Loucy (cell line): Measurements from ENCODE around the gene DOCK9.

Experiments used
- H2AFZ ChIP-seq: fragments of 200-600 bp; sonication (generic); 2 replicates; pipeline ENCODE4 v1.6.0; 2016; ENCODE audit warnings: antibody characterized with exemption, mild to moderate bottlenecking, low read length, moderate library complexity
- H3F3A ChIP-seq: fragments of 200-600 bp; 2 replicates; pipeline ENCODE4 v1.6.0; 2016; ENCODE audit warnings: antibody characterized with exemption, low read depth, mild to moderate bottlenecking
- H3K27me3 ChIP-seq: fragments of 200-600 bp; sonication (generic); 2 replicates; pipeline ENCODE4 v1.6.1; 2014; ENCODE audit warnings: low read length, mild to moderate bottlenecking; ENCODE audit not compliant: insufficient read depth, poor library complexity, severe bottlenecking
- H3K36me3 ChIP-seq: fragments of 200-600 bp; sonication (generic); 2 replicates; pipeline ENCODE4 v1.6.1; 2016; ENCODE audit warnings: low read length; ENCODE audit not compliant: insufficient read depth
- H3K4me1 ChIP-seq: fragments of 200-600 bp; sonication (generic); 2 replicates; pipeline ENCODE4 v1.5.1; 2014; ENCODE audit warnings: low read length, mild to moderate bottlenecking; ENCODE audit not compliant: insufficient read depth, poor library complexity, severe bottlenecking
- H3K4me2 ChIP-seq: fragments of 200-600 bp; sonication (generic); 2 replicates; pipeline ENCODE4 v1.6.0; 2014; ENCODE audit warnings: antibody characterized with exemption, low read length, low read depth, mild to moderate bottlenecking; ENCODE audit not compliant: poor library complexity, severe bottlenecking
- H3K4me3 ChIP-seq: fragments of 200-600 bp; sonication (generic); 2 replicates; pipeline ENCODE4 v1.5.1; 2014; ENCODE audit warnings: low read length, mild to moderate bottlenecking, mixed read lengths; ENCODE audit not compliant: poor library complexity, severe bottlenecking
- H3K79me2 ChIP-seq: fragments of 200-600 bp; sonication (generic); 2 replicates; pipeline ENCODE4 v1.6.1; 2014; ENCODE audit warnings: low read length; ENCODE audit not compliant: insufficient read depth
- H3K9ac ChIP-seq: fragments of 200-600 bp; sonication (generic); 2 replicates; pipeline ENCODE4 v1.6.0; 2014; ENCODE audit warnings: mild to moderate bottlenecking, low read depth, low read length, moderate library complexity; ENCODE audit not compliant: poor library complexity, severe bottlenecking
- H3K9me2 ChIP-seq: fragments of 200-600 bp; sonication (generic); replicated peaks from 2 replicates; pipeline ENCODE4 v1.6.1; 2016; ENCODE audit warnings: low read depth, low read length, mixed read lengths
- H3K9me3 ChIP-seq: fragments of 200-600 bp; sonication (generic); 2 replicates; pipeline ENCODE4 v1.6.1; 2014; ENCODE audit warnings: mild to moderate bottlenecking, antibody characterized with exemption, low read length, low read depth; ENCODE audit not compliant: insufficient read depth
- H4K20me1 ChIP-seq: fragments of 200-600 bp; sonication (generic); 2 replicates; pipeline ENCODE4 v1.6.0; 2014; ENCODE audit warnings: antibody characterized with exemption, low read length, mild to moderate bottlenecking; ENCODE audit not compliant: insufficient read depth, poor library complexity, severe bottlenecking
- EZH2phosphoT487 ChIP-seq: fragments of 200-600 bp; IDR thresholded peaks from 2 replicates; pipeline ENCODE4 v1.6.1; 2018; ENCODE audit warnings: antibody characterized with exemption, mild to moderate bottlenecking, moderate library complexity, borderline replicate concordance
- TF ChIP-seq, protein P1 (sequence below): fragments of 200-600 bp; sonication (generic); conservative IDR thresholded peaks from 2 replicates; pipeline ENCODE4 v1.5.1; 2014; ENCODE audit warnings: mild to moderate bottlenecking, antibody characterized with exemption, low read length

The DOCK9 gene

DNA sequence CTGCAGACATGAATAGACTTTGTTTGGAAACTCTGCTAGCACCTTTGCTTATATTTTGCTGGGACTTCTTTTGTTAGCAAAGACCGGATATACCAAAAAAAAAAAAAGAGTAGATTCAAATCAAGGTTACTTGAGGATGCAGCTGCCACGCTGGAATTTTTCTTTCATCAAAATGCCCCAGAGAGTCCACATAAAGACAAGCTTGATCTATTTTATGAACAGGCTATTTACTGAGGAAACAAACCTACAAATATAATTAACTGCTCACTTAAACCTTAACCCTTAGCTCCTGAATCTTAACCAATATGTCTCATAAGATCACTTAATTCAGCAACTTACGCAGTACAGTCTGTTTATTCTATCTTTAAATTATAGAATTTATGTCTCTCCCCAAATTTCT lies 27.1 kb upstream of the DOCK9 start:
- H3K4me1 ChIP-seq: peaks cover 22% of the 10 kb centered on the region
- no peak overlapping the region for H3K4me3 ChIP-seq
- no peaks in the 10 kb centered on the region for H3F3A ChIP-seq
- H2AFZ ChIP-seq: no peak overlapping the region
- H3K9ac ChIP-seq: no peak overlapping the region
- no peaks in the 10 kb centered on the region for H3K79me2 ChIP-seq
- no peaks in the 10 kb centered on the region for H3K9me2 ChIP-seq
- TF ChIP-seq, protein P1, sequence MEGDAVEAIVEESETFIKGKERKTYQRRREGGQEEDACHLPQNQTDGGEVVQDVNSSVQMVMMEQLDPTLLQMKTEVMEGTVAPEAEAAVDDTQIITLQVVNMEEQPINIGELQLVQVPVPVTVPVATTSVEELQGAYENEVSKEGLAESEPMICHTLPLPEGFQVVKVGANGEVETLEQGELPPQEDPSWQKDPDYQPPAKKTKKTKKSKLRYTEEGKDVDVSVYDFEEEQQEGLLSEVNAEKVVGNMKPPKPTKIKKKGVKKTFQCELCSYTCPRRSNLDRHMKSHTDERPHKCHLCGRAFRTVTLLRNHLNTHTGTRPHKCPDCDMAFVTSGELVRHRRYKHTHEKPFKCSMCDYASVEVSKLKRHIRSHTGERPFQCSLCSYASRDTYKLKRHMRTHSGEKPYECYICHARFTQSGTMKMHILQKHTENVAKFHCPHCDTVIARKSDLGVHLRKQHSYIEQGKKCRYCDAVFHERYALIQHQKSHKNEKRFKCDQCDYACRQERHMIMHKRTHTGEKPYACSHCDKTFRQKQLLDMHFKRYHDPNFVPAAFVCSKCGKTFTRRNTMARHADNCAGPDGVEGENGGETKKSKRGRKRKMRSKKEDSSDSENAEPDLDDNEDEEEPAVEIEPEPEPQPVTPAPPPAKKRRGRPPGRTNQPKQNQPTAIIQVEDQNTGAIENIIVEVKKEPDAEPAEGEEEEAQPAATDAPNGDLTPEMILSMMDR: no peak
- no peak for TF ChIP-seq EZH2phosphoT487
- no peaks in the 10 kb centered on the region for H3K36me3 ChIP-seq
- no peak overlapping the region for H3K4me2 ChIP-seq
- no peaks in the 10 kb centered on the region for H3K27me3 ChIP-seq
- H3K9me3 ChIP-seq: no peaks in the 10 kb centered on the region
- no peaks in the 10 kb centered on the region for H4K20me1 ChIP-seq

DNA sequence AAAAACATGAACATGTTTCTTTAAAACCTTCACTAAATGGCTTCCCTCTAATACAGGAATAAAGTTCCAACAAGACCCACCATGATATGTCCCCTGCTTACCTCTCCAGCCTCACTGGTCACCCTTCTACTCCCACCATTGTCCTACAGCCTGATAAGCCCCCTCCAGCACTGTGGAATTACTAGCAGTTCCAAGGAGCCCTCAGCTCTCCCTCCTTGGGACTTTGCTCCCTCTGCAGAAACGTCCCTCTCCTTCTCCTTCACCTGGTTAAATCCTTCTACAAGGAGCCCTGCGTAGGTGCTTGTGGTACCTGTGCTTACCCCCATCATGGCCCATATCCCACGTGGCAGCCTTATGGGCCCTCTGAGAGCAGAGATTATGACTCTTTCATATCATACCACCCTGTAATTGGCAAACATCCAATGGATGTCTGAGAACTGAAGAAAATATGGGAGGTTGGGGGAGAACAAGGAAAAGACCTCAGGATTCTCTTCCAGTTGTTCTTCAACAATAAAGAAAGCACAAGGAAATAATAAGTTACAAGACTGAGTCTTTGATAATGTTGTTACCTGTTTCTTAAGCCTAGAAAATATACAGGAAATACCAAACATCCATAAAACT lies 26.1 kb upstream of the DOCK9 start:
- Histone ChIP-seq H3K4me1 (peaks cover 22% of the 10 kb centered on the region), H3K9me3 (no peaks in the 10 kb centered on the region), H4K20me1 (no peaks in the 10 kb centered on the region), H3F3A (no peaks in the 10 kb centered on the region), H3K79me2 (no peaks in the 10 kb centered on the region), H3K4me2 (no peak overlapping the region), H3K36me3 (no peaks in the 10 kb centered on the region), H3K4me3 (no peak overlapping the region), H3K9me2 (no peaks in the 10 kb centered on the region), H3K27me3 (no peaks in the 10 kb centered on the region), H2AFZ (no peak overlapping the region), H3K9ac (no peak overlapping the region)
- TF ChIP-seq, protein P1: no peak
- TF ChIP-seq EZH2phosphoT487: no peak

DNA sequence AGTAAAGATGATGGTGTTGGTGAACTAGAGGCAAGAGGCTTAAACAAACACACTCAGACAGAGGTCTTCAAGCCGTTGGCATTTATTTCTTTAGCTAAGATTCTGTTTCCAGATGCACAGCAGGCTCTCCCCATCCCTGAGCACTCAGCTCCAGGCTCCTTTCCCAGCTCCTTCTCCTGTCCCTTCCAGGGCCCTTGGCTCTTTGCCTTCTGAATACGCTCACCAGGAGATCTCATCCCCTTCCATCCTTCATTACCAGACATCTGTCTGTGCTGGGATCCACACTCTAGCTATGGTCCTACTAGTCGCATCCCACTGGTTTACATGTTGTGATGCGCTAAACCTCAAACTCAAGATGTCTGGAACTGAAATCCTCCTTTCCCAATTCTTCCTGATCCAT lies 25.3 kb upstream of the DOCK9 start:
- H3K4me2 ChIP-seq: no peak overlapping the region
- H3K4me1 ChIP-seq: peaks cover 19% of the 10 kb centered on the region
- H4K20me1 ChIP-seq: no peaks in the 10 kb centered on the region
- no peaks in the 10 kb centered on the region for H3K27me3 ChIP-seq
- no peaks in the 10 kb centered on the region for H3F3A ChIP-seq
- TF ChIP-seq, protein P1: no peak
- no peak for TF ChIP-seq EZH2phosphoT487
- no peaks in the 10 kb centered on the region for H3K79me2 ChIP-seq
- H3K4me3 ChIP-seq: no peak overlapping the region
- no peaks in the 10 kb centered on the region for H3K9me2 ChIP-seq
- no peak overlapping the region for H2AFZ ChIP-seq
- no peak overlapping the region for H3K9ac ChIP-seq
- no peaks in the 10 kb centered on the region for H3K36me3 ChIP-seq
- H3K9me3 ChIP-seq: no peaks in the 10 kb centered on the region
